Sigmoid colon (tissue), 4 donors: ENCODE data around the gene CDK16.

Experiments used
- CTCF ChIP-seq, 4 experiments: fragments of 450-650 bp in 3 of 4; fragments of 200-600 bp in 1 of 4; IDR thresholded peaks; one replicate each; pipeline ENCODE4 v1.5.1; 2016 to 2019; ENCODE audit warnings: antibody characterized with exemption in 4 of 4, mild to moderate bottlenecking in 3 of 4, moderate library complexity in 2 of 4
- POLR2A ChIP-seq, 2 donors: fragments of 450-650 bp; IDR thresholded peaks; one replicate each; pipeline ENCODE4 v1.6.1; 2016; ENCODE audit warnings: antibody characterized with exemption in 2 of 2, mild to moderate bottlenecking in 2 of 2, moderate library complexity in 2 of 2
- POLR2AphosphoS5 ChIP-seq, 4 donors: sonication (generic); formaldehyde crosslinking; IDR thresholded peaks; one replicate each; pipeline ENCODE4 v1.6.1; 2017; ENCODE audit warnings: antibody characterized with exemption in 4 of 4

DNA sequence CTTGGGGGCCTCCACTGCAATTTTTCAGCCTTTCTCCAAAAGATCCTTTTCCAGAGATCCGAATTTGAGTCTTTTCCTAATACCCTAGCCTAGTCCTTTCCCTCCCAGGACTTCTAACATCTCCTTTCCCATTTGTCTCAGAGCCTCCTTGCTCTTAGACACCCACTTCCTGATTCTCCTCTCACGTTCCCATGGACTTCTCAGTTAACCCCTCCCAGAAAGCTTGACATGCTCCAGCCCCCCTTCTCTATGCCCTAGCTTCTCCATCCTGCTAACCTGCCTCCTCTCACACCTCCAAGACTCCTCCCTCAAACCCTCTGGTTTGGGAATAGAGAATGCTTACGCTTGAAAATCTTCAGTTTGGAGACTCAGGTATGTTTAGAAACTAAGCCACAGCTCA, 22.4 kb upstream of the CDK16 start:
- TF ChIP-seq CTCF (IDR thresholded peaks at IDR 0.05) (no peak), POLR2A (IDR thresholded peaks at IDR 0.05) (no peak), POLR2AphosphoS5 (IDR thresholded peaks at IDR 0.05) (no peak)
